Muscle layer of colon (tissue), 2 donors: Measurements from ENCODE around the gene TMEM266.

Experiments used
- H3K27ac ChIP-seq: one replicate; pipeline ENCODE4 v1.7.0; 2013; ENCODE audit warnings: low read depth, mild to moderate bottlenecking, low read length, moderate library complexity
- H3K27me3 ChIP-seq, 2 donors: one replicate each; pipeline ENCODE4 v1.7.0; 2013; ENCODE audit warnings: low read length in 2 of 2, mild to moderate bottlenecking in 2 of 2; ENCODE audit not compliant: insufficient read depth in 2 of 2, control insufficient read depth in 1 of 2
- H3K36me3 ChIP-seq: one replicate; pipeline ENCODE4 v1.7.0; 2013; ENCODE audit warnings: mild to moderate bottlenecking, low read length; ENCODE audit not compliant: insufficient read depth
- H3K4me1 ChIP-seq: one replicate; pipeline ENCODE4 v1.7.0; 2013; ENCODE audit warnings: mild to moderate bottlenecking, low read length; ENCODE audit not compliant: insufficient read depth
- H3K4me3 ChIP-seq, 2 donors: one replicate each; pipeline ENCODE4 v1.7.0; 2013; ENCODE audit warnings: low read length in 2 of 2, low read depth in 1 of 2, mild to moderate bottlenecking in 1 of 2, moderate library complexity in 1 of 2
- H3K9ac ChIP-seq: one replicate; pipeline ENCODE4 v1.7.0; 2013; ENCODE audit warnings: low read length
- H3K9me3 ChIP-seq: one replicate; pipeline ENCODE4 v1.7.0; 2013; ENCODE audit warnings: mild to moderate bottlenecking, low read length
- donor health status: abdominal sarcoma.
- donor health status: Adenocarcinoma of cecum.

Gene TMEM266

GRCh38 chr15:76215634-76216033 is 155.8 kb downstream of the TMEM266 start:
- no peaks in the 10 kb centered on the region for H3K4me1 ChIP-seq
- H3K27me3 ChIP-seq: no peaks in the 10 kb centered on the region
- H3K9me3 ChIP-seq: no peaks in the 10 kb centered on the region
- H3K27ac ChIP-seq: no peak overlapping the region
- H3K9ac ChIP-seq: no peak overlapping the region
- H3K4me3 ChIP-seq: no peak overlapping the region
- H3K36me3 ChIP-seq: peaks cover 39% of the 10 kb centered on the region

- H3K4me3 ChIP-seq: no peak overlapping the region
- H3K9me3 ChIP-seq: no peaks in the 10 kb centered on the region
- H3K27ac ChIP-seq: no peak overlapping the region
- peaks cover 31% of the 10 kb centered on the region for H3K36me3 ChIP-seq
- H3K27me3 ChIP-seq: no peaks in the 10 kb centered on the region
- no peak overlapping the region for H3K9ac ChIP-seq
- H3K4me1 ChIP-seq: no peaks in the 10 kb centered on the region
Observed at GRCh38 chr15:76217029-76217881, 157.5 kb downstream of the TMEM266 start.

GRCh38 chr15:76217882-76218217 is 158.1 kb downstream of the TMEM266 start:
- H3K36me3 ChIP-seq: peaks cover 26% of the 10 kb centered on the region

GRCh38 chr15:76221085-76221767 is 161.4 kb downstream of the TMEM266 start:
- no peak overlapping the region for H3K4me3 ChIP-seq
- peaks cover 11% of the 10 kb centered on the region for H3K36me3 ChIP-seq
- no peaks in the 10 kb centered on the region for H3K9me3 ChIP-seq
- H3K27me3 ChIP-seq: no peaks in the 10 kb centered on the region
- H3K27ac ChIP-seq: no peak overlapping the region
- H3K9ac ChIP-seq: no peak overlapping the region
- no peaks in the 10 kb centered on the region for H3K4me1 ChIP-seq

More at GRCh38 chr15:76217882-76218217, 158.1 kb downstream of the TMEM266 start:
- Histone ChIP-seq H3K27ac (no peak overlapping the region), H3K4me1 (no peaks in the 10 kb centered on the region), H3K9me3 (no peaks in the 10 kb centered on the region), H3K27me3 (no peaks in the 10 kb centered on the region), H3K4me3 (no peak overlapping the region), H3K9ac (no peak overlapping the region)

GRCh38 chr15:76222159-76222558 is 162.4 kb downstream of the TMEM266 start:
- H3K9me3 ChIP-seq: no peaks in the 10 kb centered on the region
- no peak overlapping the region for H3K9ac ChIP-seq
- H3K27ac ChIP-seq: no peak overlapping the region
- H3K36me3 ChIP-seq: peaks cover 11% of the 10 kb centered on the region
- H3K4me1 ChIP-seq: no peaks in the 10 kb centered on the region
- H3K4me3 ChIP-seq: no peak overlapping the region
- H3K27me3 ChIP-seq: no peaks in the 10 kb centered on the region

GRCh38 chr15:76223521-76223920 is 163.7 kb downstream of the TMEM266 start:
- H3K27ac ChIP-seq: no peak overlapping the region
- no peaks in the 10 kb centered on the region for H3K4me1 ChIP-seq
- H3K36me3 ChIP-seq: peaks cover 15% of the 10 kb centered on the region
- H3K27me3 ChIP-seq: no peaks in the 10 kb centered on the region
- H3K9me3 ChIP-seq: no peaks in the 10 kb centered on the region
- no peak overlapping the region for H3K9ac ChIP-seq
- no peak overlapping the region for H3K4me3 ChIP-seq

- Histone ChIP-seq H3K27ac (no peak overlapping the region), H3K36me3 (peaks cover 13% of the 10 kb centered on the region)
Observed at GRCh38 chr15:76229266-76229665, 169.5 kb downstream of the TMEM266 start.

GRCh38 chr15:76233921-76234320 is 174.1 kb downstream of the TMEM266 start:
- no peak overlapping the region for H3K9ac ChIP-seq
- no peak overlapping the region for H3K4me3 ChIP-seq
- no peaks in the 10 kb centered on the region for H3K36me3 ChIP-seq
- H3K4me1 ChIP-seq: peaks cover 10% of the 10 kb centered on the region
- no peaks in the 10 kb centered on the region for H3K9me3 ChIP-seq
- H3K27me3 ChIP-seq: no peaks in the 10 kb centered on the region
- no peak overlapping the region for H3K27ac ChIP-seq

More at GRCh38 chr15:76229266-76229665, 169.5 kb downstream of the TMEM266 start:
- H3K4me1 ChIP-seq: no peaks in the 10 kb centered on the region
- H3K27me3 ChIP-seq: no peaks in the 10 kb centered on the region
- no peak overlapping the region for H3K9ac ChIP-seq
- no peak overlapping the region for H3K4me3 ChIP-seq
- H3K9me3 ChIP-seq: no peaks in the 10 kb centered on the region

- Histone ChIP-seq H3K9ac (no peak overlapping the region), H3K4me1 (peaks cover 11% of the 10 kb centered on the region), H3K27me3 (no peaks in the 10 kb centered on the region), H3K27ac (no peak overlapping the region), H3K9me3 (no peaks in the 10 kb centered on the region), H3K4me3 (no peak overlapping the region), H3K36me3 (no peaks in the 10 kb centered on the region)
Observed at GRCh38 chr15:76234337-76234889, 174.6 kb downstream of the TMEM266 start.

- H3K36me3 ChIP-seq: no peaks in the 10 kb centered on the region
- H3K9me3 ChIP-seq: no peaks in the 10 kb centered on the region
- H3K27ac ChIP-seq: no peak overlapping the region
- no peak overlapping the region for H3K4me3 ChIP-seq
- no peak overlapping the region for H3K9ac ChIP-seq
- no peaks in the 10 kb centered on the region for H3K27me3 ChIP-seq
- peaks cover 11% of the 10 kb centered on the region for H3K4me1 ChIP-seq
Observed at GRCh38 chr15:76235186-76235826, 175.5 kb downstream of the TMEM266 start.

GRCh38 chr15:76236350-76236749 is 176.6 kb downstream of the TMEM266 start:
- Histone ChIP-seq H3K9ac (no peak overlapping the region), H3K9me3 (no peaks in the 10 kb centered on the region), H3K27me3 (no peaks in the 10 kb centered on the region), H3K4me1 (peaks cover 11% of the 10 kb centered on the region), H3K4me3 (no peak overlapping the region), H3K27ac (no peak overlapping the region), H3K36me3 (no peaks in the 10 kb centered on the region)
